Measurements from ENCODE around the gene ANO10.

DNA sequence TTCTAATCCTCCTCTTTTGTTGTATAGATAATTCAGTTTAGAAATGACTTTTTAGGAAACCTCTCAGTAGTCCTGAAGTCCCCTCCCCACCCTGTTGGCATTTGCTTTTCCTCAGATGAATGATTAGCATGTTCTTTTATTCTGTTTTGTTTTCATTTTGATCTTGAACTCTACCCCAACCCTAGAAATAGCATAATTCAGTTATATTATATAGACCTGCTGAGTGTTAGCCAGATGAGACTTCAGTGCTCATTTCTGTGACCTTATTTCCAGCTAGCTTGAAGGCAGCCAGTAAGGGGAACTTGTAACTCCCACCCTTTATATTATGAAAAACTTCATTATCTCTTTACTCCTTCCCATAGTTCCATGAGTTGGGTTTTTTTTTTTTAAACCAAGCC, 294.2 kb downstream of the ANO10 start:
- TF ChIP-seq, protein P1, sequence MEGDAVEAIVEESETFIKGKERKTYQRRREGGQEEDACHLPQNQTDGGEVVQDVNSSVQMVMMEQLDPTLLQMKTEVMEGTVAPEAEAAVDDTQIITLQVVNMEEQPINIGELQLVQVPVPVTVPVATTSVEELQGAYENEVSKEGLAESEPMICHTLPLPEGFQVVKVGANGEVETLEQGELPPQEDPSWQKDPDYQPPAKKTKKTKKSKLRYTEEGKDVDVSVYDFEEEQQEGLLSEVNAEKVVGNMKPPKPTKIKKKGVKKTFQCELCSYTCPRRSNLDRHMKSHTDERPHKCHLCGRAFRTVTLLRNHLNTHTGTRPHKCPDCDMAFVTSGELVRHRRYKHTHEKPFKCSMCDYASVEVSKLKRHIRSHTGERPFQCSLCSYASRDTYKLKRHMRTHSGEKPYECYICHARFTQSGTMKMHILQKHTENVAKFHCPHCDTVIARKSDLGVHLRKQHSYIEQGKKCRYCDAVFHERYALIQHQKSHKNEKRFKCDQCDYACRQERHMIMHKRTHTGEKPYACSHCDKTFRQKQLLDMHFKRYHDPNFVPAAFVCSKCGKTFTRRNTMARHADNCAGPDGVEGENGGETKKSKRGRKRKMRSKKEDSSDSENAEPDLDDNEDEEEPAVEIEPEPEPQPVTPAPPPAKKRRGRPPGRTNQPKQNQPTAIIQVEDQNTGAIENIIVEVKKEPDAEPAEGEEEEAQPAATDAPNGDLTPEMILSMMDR (IDR thresholded peaks at IDR 0.05; ENCODE audit: poor library complexity, severe bottlenecking), result no peak
- TF ChIP-seq, protein P2, sequence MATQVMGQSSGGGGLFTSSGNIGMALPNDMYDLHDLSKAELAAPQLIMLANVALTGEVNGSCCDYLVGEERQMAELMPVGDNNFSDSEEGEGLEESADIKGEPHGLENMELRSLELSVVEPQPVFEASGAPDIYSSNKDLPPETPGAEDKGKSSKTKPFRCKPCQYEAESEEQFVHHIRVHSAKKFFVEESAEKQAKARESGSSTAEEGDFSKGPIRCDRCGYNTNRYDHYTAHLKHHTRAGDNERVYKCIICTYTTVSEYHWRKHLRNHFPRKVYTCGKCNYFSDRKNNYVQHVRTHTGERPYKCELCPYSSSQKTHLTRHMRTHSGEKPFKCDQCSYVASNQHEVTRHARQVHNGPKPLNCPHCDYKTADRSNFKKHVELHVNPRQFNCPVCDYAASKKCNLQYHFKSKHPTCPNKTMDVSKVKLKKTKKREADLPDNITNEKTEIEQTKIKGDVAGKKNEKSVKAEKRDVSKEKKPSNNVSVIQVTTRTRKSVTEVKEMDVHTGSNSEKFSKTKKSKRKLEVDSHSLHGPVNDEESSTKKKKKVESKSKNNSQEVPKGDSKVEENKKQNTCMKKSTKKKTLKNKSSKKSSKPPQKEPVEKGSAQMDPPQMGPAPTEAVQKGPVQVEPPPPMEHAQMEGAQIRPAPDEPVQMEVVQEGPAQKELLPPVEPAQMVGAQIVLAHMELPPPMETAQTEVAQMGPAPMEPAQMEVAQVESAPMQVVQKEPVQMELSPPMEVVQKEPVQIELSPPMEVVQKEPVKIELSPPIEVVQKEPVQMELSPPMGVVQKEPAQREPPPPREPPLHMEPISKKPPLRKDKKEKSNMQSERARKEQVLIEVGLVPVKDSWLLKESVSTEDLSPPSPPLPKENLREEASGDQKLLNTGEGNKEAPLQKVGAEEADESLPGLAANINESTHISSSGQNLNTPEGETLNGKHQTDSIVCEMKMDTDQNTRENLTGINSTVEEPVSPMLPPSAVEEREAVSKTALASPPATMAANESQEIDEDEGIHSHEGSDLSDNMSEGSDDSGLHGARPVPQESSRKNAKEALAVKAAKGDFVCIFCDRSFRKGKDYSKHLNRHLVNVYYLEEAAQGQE (IDR thresholded peaks at IDR 0.05; ENCODE audit: borderline replicate concordance), result no peak
- TF ChIP-seq TAF1 (IDR thresholded peaks at IDR 0.05; ENCODE audit: low read depth) (no peak), EZH2 (IDR thresholded peaks at IDR 0.05; ENCODE audit: borderline replicate concordance, insufficient read depth, low read length, poor library complexity, severe bottlenecking) (no peak), POLR2AphosphoS5 (IDR thresholded peaks at IDR 0.05) (no peak)

All from neural cell (in vitro differentiated cells).